IMR-90 (cell line): ENCODE results near the gene TOR2A. TPM values are rescaled to one million over a fixed set of nuclear protein-coding genes. Genes with fewer than 3 reads are reported as not detected.

Experiments
- ATAC-seq: fragments of 200-7000 bp; cut with Tn5 transposase; 2 replicates; pipeline ENCODE4 v1.9.1; 2020; ENCODE audit warnings: low read depth, mild to moderate bottlenecking, moderate library complexity
- BruUV-seq: library from RNA; stranded (reverse); fragments of 400-500 nt; replicated peaks from 2 replicates; lab custom pipeline; 2021; lab: Mats Ljungman, UMichigan
- CTCF ChIA-PET: fragments of 300-600 bp; formaldehyde crosslinking; extraction: SDS; loops from one replicate; lab custom pipeline; 2021; ENCODE audit warnings: antibody characterized with exemption; lab: Yijun Ruan, JAX
- POLR2A ChIA-PET: fragments of 300-600 bp; sonication (Branson Sonifier 250); formaldehyde crosslinking; loops from one replicate; lab custom pipeline; 2022; ENCODE audit warnings: antibody characterized with exemption; ENCODE audit not compliant: unreplicated experiment; lab: Charles Lee
- DNase-seq: peaks from one replicate; pipeline ENCODE4 v3.0.0; 2013
- H2AFZ ChIP-seq: replicated peaks from 2 replicates; pipeline ENCODE3; 2013; ENCODE audit warnings: low read length, mild to moderate bottlenecking; ENCODE audit not compliant: poor library complexity
- H2AK5ac ChIP-seq: 2 replicates; pipeline ENCODE4 v1.6.1; 2013; ENCODE audit warnings: low read depth, low read length, inconsistent platforms
- H2AK9ac ChIP-seq: replicated peaks from 2 replicates; pipeline ENCODE3; 2013; ENCODE audit warnings: mild to moderate bottlenecking, low read depth, low read length, moderate library complexity; ENCODE audit not compliant: poor library complexity
- H2BK120ac ChIP-seq: 2 replicates; pipeline ENCODE4 v1.6.1; 2013; ENCODE audit warnings: low read depth, low read length, inconsistent platforms
- H2BK15ac ChIP-seq: 3 replicates; pipeline ENCODE4 v1.6.1; 2013; ENCODE audit warnings: low read depth, low read length, inconsistent platforms
- H2BK20ac ChIP-seq: 2 replicates; pipeline ENCODE4 v1.6.1; 2013; ENCODE audit warnings: low read depth, mild to moderate bottlenecking, inconsistent platforms, low read length, moderate library complexity
- H2BK5ac ChIP-seq: 2 replicates; pipeline ENCODE4 v1.6.1; 2013; ENCODE audit warnings: mild to moderate bottlenecking, low read depth, low read length, inconsistent platforms; ENCODE audit not compliant: poor library complexity, severe bottlenecking
- H3K14ac ChIP-seq: replicated peaks from 2 replicates; pipeline ENCODE4 v1.6.1; 2013; ENCODE audit warnings: low read depth, low read length, inconsistent platforms
- H3K18ac ChIP-seq: 2 replicates; pipeline ENCODE4 v1.6.1; 2013; ENCODE audit warnings: low read depth, low read length, control low read depth
- H3K23ac ChIP-seq: 2 replicates; pipeline ENCODE4 v1.6.1; 2013; ENCODE audit warnings: low read depth, low read length, inconsistent platforms
- H3K27ac ChIP-seq: 2 replicates; pipeline ENCODE4 v1.5.1; 2013; ENCODE audit warnings: mild to moderate bottlenecking, control low read depth, low read length; ENCODE audit not compliant: insufficient read depth
- H3K27me3 ChIP-seq: 2 replicates; pipeline ENCODE4 v1.6.1; 2013; ENCODE audit warnings: low read length; ENCODE audit not compliant: control insufficient read depth, insufficient read depth
- H3K36me3 ChIP-seq: 2 replicates; pipeline ENCODE4 v1.6.1; 2013; ENCODE audit warnings: low read length, mixed read lengths; ENCODE audit not compliant: control insufficient read depth, insufficient read depth
- H3K4ac ChIP-seq: 2 replicates; pipeline ENCODE4 v1.6.1; 2013; ENCODE audit warnings: low read depth, low read length, inconsistent platforms
- H3K4me1 ChIP-seq: 2 replicates; pipeline ENCODE4 v1.6.1; 2013; ENCODE audit warnings: low read length, mixed read lengths; ENCODE audit not compliant: control insufficient read depth, insufficient read depth
- H3K4me2 ChIP-seq: 2 replicates; pipeline ENCODE4 v1.6.1; 2013; ENCODE audit warnings: low read depth, mild to moderate bottlenecking, control low read depth, low read length, moderate library complexity
- H3K4me3 ChIP-seq: 2 replicates; pipeline ENCODE4 v1.5.1; 2013; ENCODE audit warnings: low read depth, mild to moderate bottlenecking, control low read depth, low read length, moderate library complexity; ENCODE audit not compliant: insufficient read depth
- H3K56ac ChIP-seq: 2 replicates; pipeline ENCODE4 v1.6.1; 2013; ENCODE audit warnings: low read length, inconsistent platforms; ENCODE audit not compliant: insufficient read depth; ENCODE audit errors: extremely low read depth
- H3K79me1 ChIP-seq, 2 experiments: 2 replicates each; pipeline ENCODE4 v1.6.1; 2013; ENCODE audit warnings: low read length in 2 of 2, inconsistent platforms in 1 of 2, low read depth in 1 of 2
- H3K9ac ChIP-seq: 2 replicates; pipeline ENCODE4 v1.6.1; 2013; ENCODE audit warnings: low read depth, low read length, control low read depth
- H3K9me1 ChIP-seq: 2 replicates; pipeline ENCODE4 v1.6.1; 2013; ENCODE audit warnings: low read length, inconsistent platforms; ENCODE audit not compliant: insufficient read depth
- H3K9me3 ChIP-seq: 2 replicates; pipeline ENCODE4 v1.6.1; 2013; ENCODE audit warnings: low read length; ENCODE audit not compliant: control insufficient read depth, insufficient read depth
- H4K20me1 ChIP-seq: 2 replicates; pipeline ENCODE4 v1.6.1; 2013; ENCODE audit warnings: low read length, inconsistent platforms; ENCODE audit not compliant: insufficient read depth
- H4K5ac ChIP-seq: 2 replicates; pipeline ENCODE4 v1.6.1; 2013; ENCODE audit warnings: mild to moderate bottlenecking, low read depth, low read length, control low read depth
- H4K8ac ChIP-seq, 2 experiments: 2 replicates each; pipeline ENCODE4 v1.6.1; 2013; ENCODE audit warnings: low read depth in 2 of 2, low read length in 2 of 2, control low read depth in 1 of 2, inconsistent platforms in 1 of 2
- H4K91ac ChIP-seq: 2 replicates; pipeline ENCODE4 v1.6.1; 2013; ENCODE audit warnings: low read depth, low read length, inconsistent platforms; ENCODE audit not compliant: insufficient read depth
- BHLHE40 ChIP-seq: fragments of 150-350 bp; IDR thresholded peaks from 2 replicates; pipeline ENCODE4 v1.6.1; 2016; ENCODE audit warnings: mild to moderate bottlenecking, low read depth, low read length
- CEBPB ChIP-seq: IDR thresholded peaks from 2 replicates; pipeline ENCODE4 v1.6.1; 2012; ENCODE audit warnings: low read depth, low read length, improper control_type of control experiment
- ELK1 ChIP-seq: fragments of 150-350 bp; IDR thresholded peaks from 2 replicates; pipeline ENCODE4 v1.6.1; 2016; ENCODE audit warnings: low read depth, mild to moderate bottlenecking, low read length, moderate library complexity, borderline replicate concordance
- MAFK ChIP-seq: IDR thresholded peaks from 2 replicates; pipeline ENCODE4 v1.6.1; 2012; ENCODE audit warnings: low read depth, low read length, improper control_type of control experiment
- MAZ ChIP-seq: IDR thresholded peaks from 2 replicates; pipeline ENCODE4 v1.6.1; 2012; ENCODE audit warnings: low read depth, mild to moderate bottlenecking, low read length, improper control_type of control experiment, moderate library complexity, borderline replicate concordance
- MXI1 ChIP-seq: IDR thresholded peaks from 2 replicates; pipeline ENCODE4 v1.6.1; 2012; ENCODE audit warnings: low read depth, mild to moderate bottlenecking, low read length, moderate library complexity, borderline replicate concordance
- NFE2L2 ChIP-seq: fragments of 150-350 bp; IDR thresholded peaks from 2 replicates; pipeline ENCODE4 v1.6.1; 2016; ENCODE audit warnings: low read depth, mild to moderate bottlenecking, low read length
- RAD21 ChIP-seq: IDR thresholded peaks from 2 replicates; pipeline ENCODE4 v1.6.1; 2012; ENCODE audit warnings: low read length, improper control_type of control experiment
- WGBS, 2 experiments: methylation state at CpG; one replicate each; pipeline versions ENCODE4 v1.1.5 to v1.1.7; 2013; ENCODE audit warnings: missing lambda C conversion rate in 2 of 2; ENCODE audit not compliant: insufficient read length in 1 of 2; ENCODE audit errors: extremely low coverage in 2 of 2; 5-methylcytosine and 5-hydroxymethylcytosine counted together
- dilution Hi-C: fragments of 300-500 bp; cut with HindIII; formaldehyde crosslinking; loops from one replicate; pipeline ENCODE4 v1.14.3; 2018; ENCODE audit warnings: low sequenced_read_pairs; ENCODE audit not compliant: unreplicated experiment
- in situ Hi-C: fragments of 300-500 bp; cut with MboI; formaldehyde crosslinking; loops from 3 replicates; pipeline ENCODE4 v1.14.3; 2019; ENCODE audit warnings: low sequenced_read_pairs, inconsistent platforms, mixed read lengths
- intact Hi-C: fragments of 100-400 bp; cut with micrococcal nuclease; formaldehyde crosslinking; loops from 2 replicates; pipeline ENCODE4 v1.10.0; 2022
- polyA plus RNA-seq, 3 experiments: library from polyadenylated mRNA; depleted of rRNA; stranded (reverse); fragments of >200 nt; gene quantifications; 2 replicates each; pipeline ENCODE4 v1.2.3, GENCODE V29; 2012; ENCODE audit warnings: low replicate concordance in 1 of 3
- total RNA-seq: library from RNA; depleted of rRNA; stranded (reverse); fragments of >200 nt; gene quantifications from 2 replicates; pipeline ENCODE4 v1.2.3, GENCODE V29; 2012
- TF ChIP-seq, protein P1 (sequence below): fragments of 150-350 bp; IDR thresholded peaks from 2 replicates; pipeline ENCODE4 v1.6.1; 2017; ENCODE audit warnings: mild to moderate bottlenecking, antibody characterized with exemption, low read length, low read depth
- TF ChIP-seq, protein P2 (sequence below): conservative IDR thresholded peaks from 2 replicates; pipeline ENCODE4 v1.5.1; 2012; ENCODE audit warnings: mild to moderate bottlenecking, low read depth, low read length, improper control_type of control experiment

Gene TOR2A
- total and polyA plus RNA-seq, 2 of the 4 experiments (the other 2 are of a cell fraction), result 0.90 to 12.5 TPM

- H3K9ac ChIP-seq, result no peak overlapping the region
- H3K18ac ChIP-seq, result no peak overlapping the region
- no peak overlapping the region for H4K5ac ChIP-seq
- no peak overlapping the region for H4K8ac ChIP-seq
- H2BK20ac ChIP-seq, result no peak overlapping the region
- peaks cover 3% of the 10 kb centered on the region; the same call in 1 of the 2 replicates for H3K36me3 ChIP-seq
- WGBS, 2 experiments, result 73% methylated on average over 6 of the region's 8 CpGs; no CpG with 5 or more reads in 1 of the 2 experiments
- 0 out of 2 replicates have a peak, but pooled peaks cover 1% of the 10 kb centered on the region for H3K4me1 ChIP-seq
- H2AFZ ChIP-seq, result no peak overlapping the region
- BruUV-seq, result no TSS peak
- no peak overlapping the region for H2AK5ac ChIP-seq
- in situ Hi-C loops (no loop called here), dilution Hi-C loops (no loop called here), intact Hi-C loops (no loop called here)
- H3K4me3 ChIP-seq, result no peak overlapping the region
- no peak overlapping the region for H2BK15ac ChIP-seq
- H2BK5ac ChIP-seq, result no peak overlapping the region
- H3K4ac ChIP-seq, result no peak overlapping the region
- TF ChIP-seq RAD21 (no peak), NFE2L2 (no peak), BHLHE40 (no peak), MAFK (no peak), MAZ (no peak), CEBPB (no peak), MXI1 (no peak), ELK1 (no peak)
- TF ChIP-seq, protein P1, sequence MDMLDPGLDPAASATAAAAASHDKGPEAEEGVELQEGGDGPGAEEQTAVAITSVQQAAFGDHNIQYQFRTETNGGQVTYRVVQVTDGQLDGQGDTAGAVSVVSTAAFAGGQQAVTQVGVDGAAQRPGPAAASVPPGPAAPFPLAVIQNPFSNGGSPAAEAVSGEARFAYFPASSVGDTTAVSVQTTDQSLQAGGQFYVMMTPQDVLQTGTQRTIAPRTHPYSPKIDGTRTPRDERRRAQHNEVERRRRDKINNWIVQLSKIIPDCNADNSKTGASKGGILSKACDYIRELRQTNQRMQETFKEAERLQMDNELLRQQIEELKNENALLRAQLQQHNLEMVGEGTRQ, result no peak
- TF ChIP-seq, protein P2, sequence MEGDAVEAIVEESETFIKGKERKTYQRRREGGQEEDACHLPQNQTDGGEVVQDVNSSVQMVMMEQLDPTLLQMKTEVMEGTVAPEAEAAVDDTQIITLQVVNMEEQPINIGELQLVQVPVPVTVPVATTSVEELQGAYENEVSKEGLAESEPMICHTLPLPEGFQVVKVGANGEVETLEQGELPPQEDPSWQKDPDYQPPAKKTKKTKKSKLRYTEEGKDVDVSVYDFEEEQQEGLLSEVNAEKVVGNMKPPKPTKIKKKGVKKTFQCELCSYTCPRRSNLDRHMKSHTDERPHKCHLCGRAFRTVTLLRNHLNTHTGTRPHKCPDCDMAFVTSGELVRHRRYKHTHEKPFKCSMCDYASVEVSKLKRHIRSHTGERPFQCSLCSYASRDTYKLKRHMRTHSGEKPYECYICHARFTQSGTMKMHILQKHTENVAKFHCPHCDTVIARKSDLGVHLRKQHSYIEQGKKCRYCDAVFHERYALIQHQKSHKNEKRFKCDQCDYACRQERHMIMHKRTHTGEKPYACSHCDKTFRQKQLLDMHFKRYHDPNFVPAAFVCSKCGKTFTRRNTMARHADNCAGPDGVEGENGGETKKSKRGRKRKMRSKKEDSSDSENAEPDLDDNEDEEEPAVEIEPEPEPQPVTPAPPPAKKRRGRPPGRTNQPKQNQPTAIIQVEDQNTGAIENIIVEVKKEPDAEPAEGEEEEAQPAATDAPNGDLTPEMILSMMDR, result no peak
- H3K4me2 ChIP-seq, result no peak overlapping the region
- no peaks in the 10 kb centered on the region for H3K9me3 ChIP-seq
- no peak overlapping the region for H4K91ac ChIP-seq
- H3K14ac ChIP-seq, result no peak overlapping the region
- no peak for ATAC-seq
- H3K9me1 ChIP-seq, result no peaks in the 10 kb centered on the region
- H2AK9ac ChIP-seq, result no peak overlapping the region
- H2BK120ac ChIP-seq, result no peak overlapping the region
- CTCF ChIA-PET, result no interaction called here
- H3K27ac ChIP-seq, result no peak overlapping the region
- DNase-seq, result no peak
- H3K23ac ChIP-seq, result no peak overlapping the region
- H3K27me3 ChIP-seq, result peaks cover 3% of the 10 kb centered on the region; the same call in 1 of the 2 replicates
- H3K79me1 ChIP-seq, result no peaks in the 10 kb centered on the region
- no peaks in the 10 kb centered on the region for H4K20me1 ChIP-seq
- POLR2A ChIA-PET, result no interaction called here
- no peak overlapping the region for H3K56ac ChIP-seq
These were observed 8.2 kb downstream of the TOR2A start for GRCh38 chr9:127726871-127727270.
